GM19023 (cell line): ENCODE results near the gene MYCBP2.
"Not testable (repeated sequence)": the region's sequence is repeated elsewhere in the genome, so short reads cannot be mapped to it uniquely, and the experiment has no call there.

ENCODE experiments used
- ATAC-seq: cut with Tn5 transposase; IDR thresholded peaks from one replicate; pipeline ENCODE4 v1.9.1; 2021; ENCODE audit warnings: mild to moderate bottlenecking, moderate library complexity; ENCODE audit not compliant: unreplicated experiment

The MYCBP2 gene

DNA sequence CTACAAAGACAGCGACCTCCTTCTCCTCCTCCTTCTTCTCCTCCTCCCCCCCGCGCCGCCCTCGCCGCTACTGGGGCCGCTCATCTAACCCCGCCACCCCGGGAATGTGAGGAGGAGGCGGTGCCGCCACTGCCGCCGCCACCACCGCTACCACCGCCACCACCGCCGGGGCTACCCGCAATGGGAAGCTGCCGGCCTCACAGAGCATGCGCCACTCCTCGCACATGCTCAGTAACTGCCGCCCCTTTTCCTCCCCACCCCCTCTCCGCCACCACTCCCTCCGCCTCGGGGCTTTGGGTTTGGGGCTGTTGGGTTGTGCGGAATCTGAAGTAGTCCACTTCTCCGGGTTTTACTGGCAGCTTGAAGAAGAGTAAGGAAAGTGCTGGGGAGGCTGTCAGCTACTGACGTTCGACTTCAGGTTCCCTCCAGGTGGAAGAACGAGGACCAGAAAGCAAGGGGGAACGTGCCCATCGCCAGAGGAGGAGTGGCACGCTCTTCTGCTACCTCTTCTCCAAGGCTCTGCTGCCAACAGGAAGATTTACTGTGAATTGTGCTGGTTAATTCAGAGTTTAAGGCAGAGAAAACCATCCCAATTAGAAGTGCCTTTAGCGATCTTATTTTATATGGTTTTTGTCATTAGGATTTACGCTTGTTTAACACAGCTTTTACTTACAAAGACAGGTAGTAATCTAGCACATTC is at the start of gene MYCBP2:
TSS of gene MYCBP2 (minus strand) at position 190 of the 700 bp plus-strand sequence. CDS start 319 bp downstream, outside the sequence.
- ATAC-seq = peak; percentile 52

- ATAC-seq = no peak
Measured at GRCh38 chr13:77375560-77376108, 48.7 kb upstream of the MYCBP2 start.

GRCh38 chr13:77374786-77375185 is 47.9 kb upstream of the MYCBP2 start:
- no peak for ATAC-seq

DNA sequence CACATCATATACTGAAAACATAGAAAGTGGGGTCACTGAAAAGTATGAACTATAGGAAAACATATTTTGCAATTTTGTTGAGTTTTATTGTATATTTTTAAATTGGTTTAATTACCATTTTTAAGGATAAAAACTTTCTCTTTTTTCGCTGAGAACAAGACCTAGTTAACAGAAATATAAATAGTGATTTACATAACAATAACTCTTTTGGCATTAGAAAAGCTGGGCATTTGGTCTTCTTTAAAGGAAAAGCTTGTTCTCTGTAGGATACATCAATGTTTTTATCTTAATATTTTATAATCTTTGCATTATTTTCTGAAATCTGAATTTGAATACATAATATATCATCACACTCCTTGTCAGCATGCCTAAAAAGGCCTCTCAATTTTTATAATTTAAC is 47.4 kb upstream of the MYCBP2 start:
- ATAC-seq = no peak

GRCh38 chr13:77373502-77373901 is 46.6 kb upstream of the MYCBP2 start:
- ATAC-seq = no peak

DNA sequence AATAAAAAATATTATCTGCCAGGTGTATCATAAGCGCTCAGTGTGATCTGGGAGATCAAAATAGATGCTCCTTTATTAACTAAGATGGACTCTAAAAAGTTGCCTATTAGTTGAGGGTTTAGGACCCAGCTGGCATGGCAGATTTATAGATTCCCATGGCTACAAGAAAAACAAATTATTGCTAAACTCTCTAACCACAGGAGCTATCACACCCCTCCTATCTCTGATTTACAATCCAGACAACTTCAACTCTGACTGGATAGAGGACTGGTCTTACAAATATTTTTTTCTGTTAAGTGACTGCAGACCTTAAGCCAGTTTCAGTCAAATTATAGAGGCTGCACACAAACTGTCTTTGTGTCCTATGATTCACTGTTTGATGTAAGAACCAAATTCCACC is 45.4 kb upstream of the MYCBP2 start:
- no peak for ATAC-seq

DNA sequence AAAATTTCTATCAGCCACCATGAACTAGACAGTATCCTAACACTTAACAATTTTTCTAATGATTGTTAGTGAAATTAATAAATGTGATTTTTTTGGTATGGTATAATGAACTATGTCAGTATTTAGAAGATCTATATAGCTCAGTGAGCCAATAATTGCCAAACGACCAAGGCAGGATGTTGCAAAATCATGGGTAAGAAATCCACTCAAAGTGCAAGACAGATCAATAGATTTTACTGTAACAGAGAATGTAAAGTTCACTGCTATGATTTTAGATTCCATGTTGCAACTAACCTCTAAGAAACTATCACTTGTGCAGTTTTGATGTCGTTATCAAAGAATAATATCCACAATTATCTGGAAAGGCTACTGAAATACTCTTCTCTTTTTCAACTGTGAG is 44.0 kb upstream of the MYCBP2 start:
- no peak for ATAC-seq

- no peak for ATAC-seq
Measured at GRCh38 chr13:77362166-77362565, 35.3 kb upstream of the MYCBP2 start.

GRCh38 chr13:77360032-77360685 is 33.3 kb upstream of the MYCBP2 start:
- no peak for ATAC-seq

DNA sequence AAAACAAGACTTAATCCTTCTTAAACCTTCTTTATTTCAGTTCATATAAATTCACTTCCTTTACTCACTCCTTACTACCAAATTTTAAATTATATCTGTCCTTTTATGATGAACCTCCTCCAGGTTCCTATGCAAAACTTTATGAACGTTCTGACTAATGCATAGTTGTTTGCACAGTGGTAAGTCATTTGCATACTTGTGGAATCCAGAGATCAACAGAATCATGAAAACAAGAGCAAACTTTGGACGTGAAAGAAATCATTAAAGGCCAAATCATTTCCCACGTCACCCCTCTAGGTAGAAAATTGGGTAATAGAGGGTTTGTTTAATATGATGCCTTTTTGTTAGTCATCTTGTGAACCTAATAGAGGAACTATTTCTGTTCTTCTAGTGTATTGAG is 32.3 kb upstream of the MYCBP2 start:
- no peak for ATAC-seq

DNA sequence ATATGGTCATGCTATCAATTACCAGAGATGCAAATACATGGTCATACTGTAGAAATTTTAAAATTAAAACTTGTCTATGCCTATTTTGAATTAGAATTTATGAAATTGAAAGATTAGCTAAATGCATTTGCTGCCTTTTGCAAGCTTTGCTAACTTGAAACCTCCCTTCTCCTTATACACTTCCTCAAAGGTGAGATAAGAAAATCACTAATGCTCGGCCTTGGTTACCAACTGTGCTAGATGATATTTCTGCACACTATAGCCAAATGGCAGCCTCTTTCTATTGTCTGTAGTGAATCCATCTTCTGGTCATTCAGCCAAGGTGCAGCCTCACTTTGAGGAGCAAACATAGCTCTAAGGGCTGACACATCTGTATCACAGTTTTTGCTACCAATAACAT is 31.1 kb upstream of the MYCBP2 start:
- ATAC-seq = no peak

DNA sequence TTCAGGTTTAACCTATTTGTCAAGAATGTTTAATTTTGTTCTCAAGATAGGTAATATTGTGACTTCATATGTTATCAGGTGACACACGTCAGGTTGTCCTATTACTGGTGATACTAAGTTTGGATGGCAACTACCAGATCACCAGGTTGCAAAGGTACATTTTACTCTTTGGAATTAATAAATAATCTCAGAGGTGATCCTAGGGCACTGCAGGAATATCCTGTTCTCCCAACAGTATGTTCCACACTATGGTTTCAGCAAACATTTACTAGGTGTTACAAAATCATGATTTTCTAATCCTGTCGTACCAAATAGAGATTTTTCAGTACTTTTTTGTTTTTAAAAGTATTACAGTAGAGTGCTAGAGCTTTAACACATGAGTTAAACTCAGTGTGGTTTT is 29.3 kb upstream of the MYCBP2 start:
- ATAC-seq = no peak

DNA sequence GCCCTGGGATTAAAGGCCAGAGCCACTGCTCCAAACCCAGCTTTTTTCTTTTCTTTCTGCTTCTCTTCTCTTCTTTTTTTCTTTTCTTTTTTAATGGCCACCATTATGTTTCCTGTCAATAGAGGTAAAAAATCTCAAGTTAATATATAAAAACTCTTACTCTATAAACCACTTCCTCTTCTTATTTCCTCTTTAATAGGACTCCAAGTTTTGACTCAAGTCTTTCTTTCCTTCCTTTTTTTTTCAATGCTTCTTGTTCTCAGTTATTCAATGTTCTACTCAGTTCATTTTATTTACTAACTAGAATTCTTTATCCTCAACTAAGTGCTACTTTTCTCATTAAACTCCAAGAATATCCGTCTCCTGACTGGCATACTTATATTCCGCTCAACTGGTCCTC is 27.1 kb upstream of the MYCBP2 start:
- no peak for ATAC-seq

GRCh38 chr13:77351315-77351714 is 24.4 kb upstream of the MYCBP2 start:
- ATAC-seq = no peak

GRCh38 chr13:77350811-77351210 is 23.9 kb upstream of the MYCBP2 start:
- ATAC-seq = no peak

DNA sequence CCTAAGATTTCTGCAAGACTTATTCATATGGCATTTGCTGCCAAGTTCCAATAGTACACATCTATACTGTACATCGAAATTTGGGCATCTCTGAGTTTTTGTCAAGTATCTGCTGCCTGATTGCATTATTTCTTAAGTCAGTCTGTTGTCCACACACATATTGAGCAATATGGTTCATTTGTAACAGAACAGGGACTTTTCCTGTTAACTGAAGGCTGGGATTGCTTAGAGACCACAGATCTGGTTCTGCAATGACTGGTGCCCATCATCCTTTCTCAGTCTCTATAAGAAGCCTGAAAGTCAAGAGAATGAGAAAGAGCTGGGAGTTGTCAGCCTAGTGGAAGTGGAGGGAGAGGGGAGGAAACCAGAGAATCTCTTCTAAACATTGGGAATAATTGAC is 22.5 kb upstream of the MYCBP2 start:
- no peak for ATAC-seq

DNA sequence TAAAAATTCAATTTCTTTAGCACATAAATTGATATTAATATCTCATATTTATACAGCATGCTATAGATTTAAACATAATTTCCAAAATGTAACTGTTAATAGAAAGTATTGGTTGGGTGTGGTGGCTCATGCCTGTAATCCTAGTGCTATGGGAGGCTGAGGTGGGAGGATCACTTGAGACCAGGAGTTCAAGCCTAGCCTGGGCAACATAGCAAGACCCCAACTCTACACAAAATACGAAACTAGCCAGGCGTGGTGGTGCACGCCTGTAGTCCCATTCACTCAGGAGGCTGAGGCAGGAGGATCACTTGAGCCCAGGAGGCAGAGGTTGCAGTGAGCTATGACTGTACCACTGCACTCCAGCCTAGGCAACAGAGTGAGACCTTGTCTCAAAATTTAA is 20.5 kb upstream of the MYCBP2 start:
- not testable (repeated sequence) for ATAC-seq

DNA sequence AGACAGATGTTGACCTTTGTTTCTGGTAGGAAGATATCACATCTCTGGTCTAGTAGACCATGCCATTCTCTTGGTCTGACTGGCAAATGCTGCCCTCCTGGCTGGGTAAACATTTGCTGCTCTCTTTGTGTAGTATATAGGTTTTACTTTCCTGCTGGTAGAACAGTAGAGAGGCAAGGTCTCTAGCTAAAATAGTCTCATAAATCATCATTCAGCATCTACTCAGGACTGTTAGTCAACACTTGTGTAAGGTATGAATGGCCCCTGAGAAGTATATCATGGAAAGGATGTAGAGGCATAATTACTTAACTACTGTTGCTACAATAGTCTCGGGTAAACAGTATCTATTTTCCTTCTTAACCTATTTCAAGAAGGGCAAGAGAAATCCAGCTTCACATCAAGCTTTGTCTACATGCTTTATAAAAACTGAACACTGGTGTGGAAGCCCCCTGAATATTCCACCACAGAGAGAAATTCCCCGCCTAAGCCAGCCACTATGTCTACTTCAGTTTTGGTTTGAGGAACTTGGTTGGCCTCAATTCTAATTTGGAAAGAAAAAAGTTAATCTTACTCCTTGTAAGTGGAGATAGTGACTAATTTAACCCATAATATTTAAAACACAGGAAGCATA is 18.4 kb upstream of the MYCBP2 start:
- peak; percentile 60 for ATAC-seq

DNA sequence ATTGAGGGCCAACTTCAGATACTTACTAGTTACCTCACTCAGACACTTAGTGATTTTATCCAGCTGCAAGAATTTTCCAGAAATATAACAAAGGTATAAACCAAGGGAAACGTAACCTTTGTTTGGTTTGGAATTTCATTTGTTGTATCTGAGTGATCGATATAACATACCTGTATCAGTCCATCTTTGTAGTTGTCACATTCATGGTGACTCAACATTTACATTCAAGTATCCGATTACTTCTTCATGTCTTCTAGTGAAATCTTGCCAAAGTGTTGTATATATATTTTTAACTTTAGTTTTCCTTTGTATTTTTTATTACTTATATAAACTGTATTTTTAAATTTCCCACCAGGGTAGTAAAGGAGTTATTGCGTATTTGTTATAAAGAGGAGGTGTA is 16.9 kb upstream of the MYCBP2 start:
- ATAC-seq = no peak

GRCh38 chr13:77339408-77339807 is 12.5 kb upstream of the MYCBP2 start:
- ATAC-seq = peak; percentile 64

GRCh38 chr13:77338961-77339401 is 12.1 kb upstream of the MYCBP2 start:
- ATAC-seq = peak; percentile 65

DNA sequence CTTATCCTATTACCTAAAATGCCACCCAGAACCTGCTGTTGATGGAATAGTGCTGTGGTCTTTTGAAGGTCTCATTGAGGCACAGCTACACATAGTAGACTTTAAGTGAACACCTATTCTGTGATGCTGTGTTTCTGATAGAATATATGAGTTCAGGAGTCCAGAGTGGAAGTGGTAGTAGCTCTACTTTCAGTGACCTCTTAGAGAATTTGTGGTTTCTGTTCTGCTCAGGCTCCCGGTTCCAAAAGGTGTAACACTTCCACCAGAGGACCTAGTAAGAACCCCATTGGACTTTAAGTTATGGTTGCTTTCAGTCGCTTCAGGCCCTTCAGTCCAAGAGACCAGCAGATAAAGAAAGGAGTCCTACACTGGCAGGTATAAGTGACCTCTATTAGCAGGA is 11.4 kb upstream of the MYCBP2 start:
- peak; percentile 39 for ATAC-seq
